GM19438 (cell line): ENCODE results near the gene ACKR2.

Source experiments
- ATAC-seq: cut with Tn5 transposase; IDR thresholded peaks from one replicate; pipeline ENCODE4 v1.9.1; 2021; ENCODE audit warnings: low read depth; ENCODE audit not compliant: unreplicated experiment

Gene ACKR2

GRCh38 chr3:42914771-42915515 is 105.7 kb downstream of the ACKR2 start:
- no peak for ATAC-seq
